Colonic mucosa (tissue), 4 donors: ENCODE measurements around the gene SFXN1. TPM values are rescaled to one million over a fixed set of nuclear protein-coding genes. Genes with fewer than 3 reads are reported as not detected.

ENCODE experiments used
- DNase-seq: peaks from one replicate; pipeline ENCODE4 v3.0.0-alpha.2; 2020
- H3K27ac ChIP-seq: fragments of 200-600 bp; one replicate; pipeline ENCODE4 v1.8.0; 2021
- H3K27me3 ChIP-seq: fragments of 200-600 bp; one replicate; pipeline ENCODE4 v1.8.0; 2021
- H3K36me3 ChIP-seq: fragments of 200-600 bp; one replicate; pipeline ENCODE4 v1.8.0; 2021
- H3K4me1 ChIP-seq: fragments of 200-600 bp; one replicate; pipeline ENCODE4 v1.8.0; 2021; ENCODE audit warnings: mild to moderate bottlenecking
- H3K4me3 ChIP-seq: fragments of 200-600 bp; one replicate; pipeline ENCODE4 v1.8.0; 2021
- H3K9ac ChIP-seq, 2 donors: one replicate each; pipeline ENCODE4 v1.7.0; 2013; ENCODE audit warnings: control low read depth in 2 of 2, low read depth in 2 of 2, low read length in 2 of 2
- H3K9me3 ChIP-seq: fragments of 200-600 bp; one replicate; pipeline ENCODE4 v1.8.0; 2021
- CTCF ChIP-seq: fragments of 200-600 bp; IDR thresholded peaks from one replicate; pipeline ENCODE4 v1.8.0; 2022; ENCODE audit warnings: antibody characterized with exemption, mild to moderate bottlenecking
- intact Hi-C: fragments of 100-400 bp; cut with DNase I; formaldehyde crosslinking; loops from one replicate; pipeline ENCODE4 v1.14.1; 2022
- total RNA-seq, 2 donors: library from RNA; stranded (reverse); fragmentation: NEBNext Ultra II Directional in 1 of 2; extraction: Animal tissue kit (Norgen Biotek cat#: 25700) in 1 of 2; gene quantifications; one replicate each; pipeline ENCODE4 v1.2.1, GENCODE V29; 2021
- donor health status: healthy.
- donor health status: DM: no; HTN: no; CAD: no.
- donor health status: DM: no; HTN: no; CAD: no.

Gene SFXN1
- total RNA-seq, 2 donors from 2014 or later = 71.9 to 95.7 TPM

GRCh38 chr5:175479125-175479881 lies 943 bp downstream of the SFXN1 start:
- H3K9me3 ChIP-seq = no peaks in the 10 kb centered on the region
- H3K4me3 ChIP-seq = peak overlapping the region; percentile 72
- no peaks in the 10 kb centered on the region for H3K4me1 ChIP-seq
- H3K27me3 ChIP-seq = no peaks in the 10 kb centered on the region
- TF ChIP-seq CTCF = no peak
- intact Hi-C loops = no loop called here
- H3K27ac ChIP-seq = peak overlapping the region; percentile 68
- no peaks in the 10 kb centered on the region for H3K36me3 ChIP-seq
- peak; percentile 66 for DNase-seq
- H3K9ac ChIP-seq = peak overlapping the region; percentile 82 to 84

GRCh38 chr5:175483337-175483736 lies 5.0 kb downstream of the SFXN1 start:
- Histone ChIP-seq H3K9me3 (no peaks in the 10 kb centered on the region), H3K4me1 (no peaks in the 10 kb centered on the region), H3K27me3 (no peaks in the 10 kb centered on the region), H3K27ac (no peak overlapping the region), H3K4me3 (no peak overlapping the region), H3K36me3 (no peaks in the 10 kb centered on the region), H3K9ac (no peak overlapping the region)
- no peak for DNase-seq
- intact Hi-C loops = no loop called here
- TF ChIP-seq CTCF = no peak

- Histone ChIP-seq H3K4me3 (no peak overlapping the region), H3K27ac (no peak overlapping the region), H3K36me3 (no peaks in the 10 kb centered on the region), H3K9ac (no peak overlapping the region), H3K9me3 (no peaks in the 10 kb centered on the region), H3K4me1 (no peaks in the 10 kb centered on the region), H3K27me3 (no peaks in the 10 kb centered on the region)
- intact Hi-C loops = no loop called here
- no peak for TF ChIP-seq CTCF
- no peak for DNase-seq
Measured at GRCh38 chr5:175484322-175484721, 6.0 kb downstream of the SFXN1 start.

- Histone ChIP-seq H3K36me3 (no peaks in the 10 kb centered on the region), H3K4me3 (no peak overlapping the region), H3K27ac (no peak overlapping the region), H3K27me3 (no peaks in the 10 kb centered on the region), H3K4me1 (no peaks in the 10 kb centered on the region), H3K9me3 (no peaks in the 10 kb centered on the region), H3K9ac (no peak overlapping the region)
- intact Hi-C loops = no loop called here
- no peak for DNase-seq
- TF ChIP-seq CTCF = no peak
Measured at GRCh38 chr5:175484829-175485228, 6.5 kb downstream of the SFXN1 start.

GRCh38 chr5:175485631-175486030 lies 7.3 kb downstream of the SFXN1 start:
- TF ChIP-seq CTCF = no peak
- Histone ChIP-seq H3K9me3 (no peaks in the 10 kb centered on the region), H3K4me3 (no peak overlapping the region), H3K27ac (no peak overlapping the region), H3K9ac (no peak overlapping the region), H3K4me1 (no peaks in the 10 kb centered on the region), H3K27me3 (no peaks in the 10 kb centered on the region), H3K36me3 (no peaks in the 10 kb centered on the region)
- no peak for DNase-seq
- intact Hi-C loops = no loop called here
